ENCODE results near the gene C14orf93.
"Not testable (repeated sequence)": the region's sequence is repeated elsewhere in the genome, so short reads cannot be mapped to it uniquely, and the experiment has no call there.

C14orf93 gene

GRCh38 chr14:23020143-23021128, 10.5 kb upstream of the C14orf93 start:
- peak; percentile 74 for DNase-seq

GRCh38 chr14:23018107-23018506, 8.2 kb upstream of the C14orf93 start:
- DNase-seq: no peak

GRCh38 chr14:23017091-23017490, 7.1 kb upstream of the C14orf93 start:
- DNase-seq: no peak

GRCh38 chr14:23015618-23016017, 5.7 kb upstream of the C14orf93 start:
- no peak for DNase-seq

GRCh38 chr14:23013749-23014054, 3.8 kb upstream of the C14orf93 start:
- DNase-seq: not testable (repeated sequence)

GRCh38 chr14:23013054-23013748, 3.3 kb upstream of the C14orf93 start:
- DNase-seq: no peak

GRCh38 chr14:23009483-23009938, 432 bp downstream of the C14orf93 start:
- DNase-seq: no peak

GRCh38 chr14:23008831-23009230, 1.1 kb downstream of the C14orf93 start:
- DNase-seq: peak; percentile 42

GRCh38 chr14:23006544-23007419, 3.2 kb downstream of the C14orf93 start:
- peak; percentile 98 for DNase-seq

GRCh38 chr14:23006188-23006534, 3.8 kb downstream of the C14orf93 start:
- peak; percentile 57 for DNase-seq

GRCh38 chr14:23005451-23006187, 4.3 kb downstream of the C14orf93 start:
- DNase-seq: peak; percentile 35

- not testable (repeated sequence) for DNase-seq
Measured at GRCh38 chr14:23004274-23004673, 5.7 kb downstream of the C14orf93 start.

GRCh38 chr14:23002592-23002991, 7.4 kb downstream of the C14orf93 start:
- no peak for DNase-seq

- DNase-seq: no peak
Measured at GRCh38 chr14:23000860-23001259, 9.1 kb downstream of the C14orf93 start.

GRCh38 chr14:22998329-22999012, 11.5 kb downstream of the C14orf93 start:
- DNase-seq: no peak

GRCh38 chr14:22997676-22998323, 12.1 kb downstream of the C14orf93 start:
- no peak for DNase-seq

GRCh38 chr14:22996768-22997654, 12.9 kb downstream of the C14orf93 start:
- no peak for DNase-seq

GRCh38 chr14:22995889-22996625, 13.9 kb downstream of the C14orf93 start:
- no peak for DNase-seq

- peak; percentile 56 for DNase-seq
Measured at GRCh38 chr14:22994762-22995275, 15.1 kb downstream of the C14orf93 start.

All from OCI-M1 (cell line).